ENCODE data around the gene CAD.

The CAD gene

GRCh38 chr2:27198627-27199026 is 18.5 kb upstream of the CAD start:
- no peak overlapping the region for H3K4me3 ChIP-seq (ENCODE audit: low read length)
- no peak overlapping the region for H3K27ac ChIP-seq (ENCODE audit: low read depth, low read length)
- TF ChIP-seq EZH2phosphoT487 (IDR thresholded peaks at IDR 0.05; ENCODE audit: borderline replicate concordance, low read length) = no peak
- no peak for TF ChIP-seq CTCF (IDR thresholded peaks at IDR 0.05; ENCODE audit: low read depth, low read length, poor library complexity, severe bottlenecking)

GRCh38 chr2:27199241-27199640 is 17.9 kb upstream of the CAD start:
- Histone ChIP-seq H3K9me3 (ENCODE audit: control insufficient read depth, insufficient read depth, low read length) (no peaks in the 10 kb centered on the region), H4K20me1 (ENCODE audit: control insufficient read depth, insufficient read depth, low read depth, low read length) (no peaks in the 10 kb centered on the region), H3K79me2 (ENCODE audit: control insufficient read depth, low read length) (no peaks in the 10 kb centered on the region), H3K27ac (ENCODE audit: low read depth, low read length) (no peak overlapping the region), H3K36me3 (ENCODE audit: control insufficient read depth, low read length) (peaks cover 41% of the 10 kb centered on the region), H3K9me2 (replicated peaks; ENCODE audit: control insufficient read depth, low read length) (no peaks in the 10 kb centered on the region), H3K4me2 (ENCODE audit: low read length) (no peak overlapping the region), H3F3A (ENCODE audit: control insufficient read depth, insufficient read depth) (peaks cover 22% of the 10 kb centered on the region), H3K27me3 (ENCODE audit: control insufficient read depth, low read length) (no peaks in the 10 kb centered on the region), H3K4me1 (ENCODE audit: control insufficient read depth, low read length) (peaks cover 33% of the 10 kb centered on the region), H3K4me3 (ENCODE audit: low read length) (no peak overlapping the region)
- TF ChIP-seq CTCF (IDR thresholded peaks at IDR 0.05; ENCODE audit: low read depth, low read length, poor library complexity, severe bottlenecking) (no peak), EZH2phosphoT487 (IDR thresholded peaks at IDR 0.05; ENCODE audit: borderline replicate concordance, low read length) (no peak)

More at GRCh38 chr2:27198627-27199026, 18.5 kb upstream of the CAD start:
- H3F3A ChIP-seq (ENCODE audit: control insufficient read depth, insufficient read depth) = peaks cover 26% of the 10 kb centered on the region
- no peaks in the 10 kb centered on the region for H3K9me3 ChIP-seq (ENCODE audit: control insufficient read depth, insufficient read depth, low read length)
- no peak overlapping the region for H3K4me2 ChIP-seq (ENCODE audit: low read length)
- no peaks in the 10 kb centered on the region for H3K27me3 ChIP-seq (ENCODE audit: control insufficient read depth, low read length)
- peaks cover 39% of the 10 kb centered on the region for H3K4me1 ChIP-seq (ENCODE audit: control insufficient read depth, low read length)
- H3K9me2 ChIP-seq (replicated peaks; ENCODE audit: control insufficient read depth, low read length) = no peaks in the 10 kb centered on the region
- no peaks in the 10 kb centered on the region for H4K20me1 ChIP-seq (ENCODE audit: control insufficient read depth, insufficient read depth, low read depth, low read length)
- H3K79me2 ChIP-seq (ENCODE audit: control insufficient read depth, low read length) = no peaks in the 10 kb centered on the region
- H3K36me3 ChIP-seq (ENCODE audit: control insufficient read depth, low read length) = peaks cover 34% of the 10 kb centered on the region

GRCh38 chr2:27201675-27202074 is 15.5 kb upstream of the CAD start:
- Histone ChIP-seq H3K27me3 (ENCODE audit: control insufficient read depth, low read length) (no peaks in the 10 kb centered on the region), H3K36me3 (ENCODE audit: control insufficient read depth, low read length) (peaks cover 65% of the 10 kb centered on the region), H3K4me2 (ENCODE audit: low read length) (no peak overlapping the region), H3K9me3 (ENCODE audit: control insufficient read depth, insufficient read depth, low read length) (no peaks in the 10 kb centered on the region), H3K4me1 (ENCODE audit: control insufficient read depth, low read length) (peaks cover 15% of the 10 kb centered on the region), H3F3A (ENCODE audit: control insufficient read depth, insufficient read depth) (peaks cover 9% of the 10 kb centered on the region), H4K20me1 (ENCODE audit: control insufficient read depth, insufficient read depth, low read depth, low read length) (no peaks in the 10 kb centered on the region), H3K79me2 (ENCODE audit: control insufficient read depth, low read length) (no peaks in the 10 kb centered on the region), H3K9me2 (replicated peaks; ENCODE audit: control insufficient read depth, low read length) (no peaks in the 10 kb centered on the region), H3K27ac (ENCODE audit: low read depth, low read length) (no peak overlapping the region), H3K4me3 (ENCODE audit: low read length) (no peak overlapping the region)
- TF ChIP-seq EZH2phosphoT487 (IDR thresholded peaks at IDR 0.05; ENCODE audit: borderline replicate concordance, low read length) = no peak
- TF ChIP-seq CTCF (IDR thresholded peaks at IDR 0.05; ENCODE audit: low read depth, low read length, poor library complexity, severe bottlenecking) = no peak
